ENCODE data around the gene OLFML2A. TPM values are rescaled to one million over a fixed set of nuclear protein-coding genes. Genes with fewer than 3 reads are reported as not detected.

OLFML2A gene
- total RNA-seq, 6 experiments from 2014 or later: 0.12 to 0.74 (median 0.40) TPM

DNA sequence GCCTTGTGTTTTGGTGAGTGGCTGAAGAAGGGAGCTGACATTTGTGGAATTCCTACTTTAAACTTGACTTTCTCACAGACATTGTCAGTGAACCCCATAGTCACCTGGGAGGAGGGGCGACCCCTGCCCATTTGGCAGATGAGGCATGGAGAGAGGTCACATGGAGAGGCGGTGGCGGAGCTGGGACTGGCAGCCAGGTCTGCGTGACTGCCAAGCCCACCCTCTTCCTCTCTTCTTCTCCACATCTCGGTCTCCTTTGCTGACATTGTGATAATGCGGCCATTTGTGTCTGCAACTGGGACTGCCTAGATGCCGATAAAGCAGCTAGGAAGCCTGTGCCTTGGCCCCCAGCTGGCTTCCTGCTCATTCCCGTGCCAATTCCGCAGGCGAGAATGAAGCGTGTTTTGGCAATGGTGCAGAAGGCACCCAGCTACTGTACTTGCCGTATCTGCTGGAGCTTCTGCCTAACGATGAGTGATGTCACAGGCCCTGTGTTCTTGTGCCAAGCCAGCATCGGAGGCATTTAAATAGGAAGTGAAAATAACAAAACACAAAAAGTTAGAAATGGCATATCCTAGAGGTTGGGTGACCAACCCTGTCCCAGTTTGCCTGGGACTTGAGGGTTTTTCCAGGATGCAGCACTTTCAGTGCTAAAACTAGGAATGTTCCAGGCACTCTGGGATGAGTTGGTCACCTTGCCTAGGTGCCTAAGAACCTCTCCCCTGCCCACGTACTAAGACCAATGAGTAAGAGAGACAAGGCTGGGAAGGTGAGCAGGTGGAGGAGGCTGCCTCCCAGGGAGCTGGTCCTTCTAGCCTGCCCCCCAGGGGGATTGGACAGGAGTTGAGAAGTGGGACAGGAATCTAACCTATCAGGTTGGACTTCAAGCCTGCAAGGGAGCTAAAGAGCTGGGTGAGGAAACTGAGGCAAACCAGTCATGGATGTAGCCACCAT is 23.6 kb downstream of the OLFML2A start:
- H3K27ac ChIP-seq: no peak overlapping the region
- no peaks in the 10 kb centered on the region for H3K27me3 ChIP-seq
- no peak overlapping the region for H3K4me3 ChIP-seq
- peak; percentile 22 to 69 (median 47) for ATAC-seq
- DNase-seq: no peak
- WGBS (ENCODE audit: insufficient coverage, low coverage, low lambda C conversion rate, missing lambda C conversion rate): 48% methylated on average over 14 of the region's 15 CpGs
- H3K36me3 ChIP-seq: no peaks in the 10 kb centered on the region
- TF ChIP-seq, protein P1, sequence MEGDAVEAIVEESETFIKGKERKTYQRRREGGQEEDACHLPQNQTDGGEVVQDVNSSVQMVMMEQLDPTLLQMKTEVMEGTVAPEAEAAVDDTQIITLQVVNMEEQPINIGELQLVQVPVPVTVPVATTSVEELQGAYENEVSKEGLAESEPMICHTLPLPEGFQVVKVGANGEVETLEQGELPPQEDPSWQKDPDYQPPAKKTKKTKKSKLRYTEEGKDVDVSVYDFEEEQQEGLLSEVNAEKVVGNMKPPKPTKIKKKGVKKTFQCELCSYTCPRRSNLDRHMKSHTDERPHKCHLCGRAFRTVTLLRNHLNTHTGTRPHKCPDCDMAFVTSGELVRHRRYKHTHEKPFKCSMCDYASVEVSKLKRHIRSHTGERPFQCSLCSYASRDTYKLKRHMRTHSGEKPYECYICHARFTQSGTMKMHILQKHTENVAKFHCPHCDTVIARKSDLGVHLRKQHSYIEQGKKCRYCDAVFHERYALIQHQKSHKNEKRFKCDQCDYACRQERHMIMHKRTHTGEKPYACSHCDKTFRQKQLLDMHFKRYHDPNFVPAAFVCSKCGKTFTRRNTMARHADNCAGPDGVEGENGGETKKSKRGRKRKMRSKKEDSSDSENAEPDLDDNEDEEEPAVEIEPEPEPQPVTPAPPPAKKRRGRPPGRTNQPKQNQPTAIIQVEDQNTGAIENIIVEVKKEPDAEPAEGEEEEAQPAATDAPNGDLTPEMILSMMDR (IDR thresholded peaks at IDR 0.05): no peak
- no peak for TF ChIP-seq POLR2A (IDR thresholded peaks at IDR 0.05)
- no peaks in the 10 kb centered on the region for H3K4me1 ChIP-seq
- intact Hi-C loops (cut with DNase I): no loop called here
- H3K9me3 ChIP-seq: no peaks in the 10 kb centered on the region

DNA sequence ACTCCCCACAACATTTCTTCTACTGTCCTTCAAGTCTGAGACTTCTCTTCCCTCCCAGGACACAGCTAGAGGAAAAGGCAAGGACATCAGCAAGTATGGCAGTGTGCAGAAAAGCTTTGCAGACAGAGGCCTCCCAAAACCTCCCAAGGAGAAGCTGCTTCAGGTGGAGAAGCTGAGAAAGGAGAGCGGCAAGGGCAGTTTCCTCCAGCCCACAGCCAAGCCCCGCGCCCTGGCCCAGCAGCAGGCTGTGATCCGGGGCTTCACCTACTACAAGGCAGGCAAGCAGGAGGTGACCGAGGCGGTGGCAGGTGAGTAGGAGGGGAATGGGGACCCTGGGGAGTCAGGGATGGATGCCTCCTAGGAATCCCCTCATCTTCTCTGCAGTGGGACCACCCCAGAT is 24.4 kb downstream of the OLFML2A start:
- Histone ChIP-seq H3K36me3 (no peaks in the 10 kb centered on the region), H3K4me1 (no peaks in the 10 kb centered on the region), H3K27me3 (no peaks in the 10 kb centered on the region), H3K9me3 (no peaks in the 10 kb centered on the region), H3K4me3 (no peak overlapping the region), H3K27ac (no peak overlapping the region)
- WGBS (ENCODE audit: insufficient coverage, low coverage, low lambda C conversion rate, missing lambda C conversion rate): 87% methylated on average over 3 of the region's 6 CpGs
- TF ChIP-seq, protein P1 (IDR thresholded peaks at IDR 0.05): no peak
- no peak for TF ChIP-seq POLR2A (IDR thresholded peaks at IDR 0.05)
- intact Hi-C loops (cut with DNase I): no loop called here
- DNase-seq (no peak), ATAC-seq (no peak)

DNA sequence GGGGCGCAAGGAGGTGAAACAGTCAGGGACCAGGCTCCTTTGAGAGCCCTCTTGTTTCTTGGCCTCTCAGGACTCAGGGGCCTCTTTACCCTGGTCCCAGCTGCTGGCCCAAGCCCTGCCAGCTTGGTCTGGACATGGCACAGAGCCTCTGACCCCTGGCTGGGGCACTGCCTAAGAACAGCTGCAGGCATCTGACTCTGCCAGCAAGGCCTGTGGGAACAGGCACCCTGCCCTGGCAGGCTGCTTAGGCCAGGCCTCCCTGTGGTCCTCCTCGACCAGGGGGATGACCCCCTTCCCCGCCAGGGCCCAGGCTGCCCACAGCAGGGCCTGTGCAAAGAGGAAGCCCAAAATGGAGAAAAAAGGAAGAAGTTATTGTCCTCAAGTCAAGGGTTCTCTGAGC is 25.5 kb downstream of the OLFML2A start:
- Histone ChIP-seq H3K27me3 (no peaks in the 10 kb centered on the region), H3K27ac (no peak overlapping the region), H3K4me1 (no peaks in the 10 kb centered on the region), H3K9me3 (no peaks in the 10 kb centered on the region), H3K36me3 (no peaks in the 10 kb centered on the region), H3K4me3 (no peak overlapping the region)
- ATAC-seq (peak in 1 of 4 donors; percentile 17), DNase-seq (no peak)
- TF ChIP-seq POLR2A (IDR thresholded peaks at IDR 0.05): no peak
- TF ChIP-seq, protein P1 (IDR thresholded peaks at IDR 0.05): no peak
- 33% methylated on average over 3 of the region's 3 CpGs for WGBS (ENCODE audit: insufficient coverage, low coverage, low lambda C conversion rate, missing lambda C conversion rate)
- intact Hi-C loops (cut with DNase I): no loop called here

DNA sequence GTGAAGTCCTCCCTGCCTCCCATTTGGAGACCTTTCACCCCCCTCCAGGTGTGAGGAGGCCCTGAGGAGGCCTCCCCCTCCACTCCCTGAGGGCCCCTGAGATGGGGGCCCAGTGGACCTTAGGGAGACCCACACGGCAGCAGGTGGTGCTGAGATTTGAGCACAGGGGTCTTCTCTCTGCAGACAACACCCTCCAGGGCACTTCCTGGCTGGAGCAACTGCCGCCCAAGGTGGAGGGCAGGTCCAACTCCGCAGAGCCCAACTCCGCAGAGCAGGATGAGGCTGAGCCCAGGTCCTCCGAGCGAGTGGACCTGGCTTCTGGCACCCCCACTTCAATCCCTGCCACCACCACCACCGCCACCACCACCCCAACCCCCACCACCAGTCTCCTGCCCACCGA is 27.0 kb downstream of the OLFML2A start:
- no peak overlapping the region for H3K27ac ChIP-seq

More for the DNA sequence above, 27.0 kb downstream of the OLFML2A start:
- Histone ChIP-seq H3K9me3 (no peaks in the 10 kb centered on the region), H3K27me3 (no peaks in the 10 kb centered on the region), H3K4me3 (no peak overlapping the region), H3K4me1 (no peaks in the 10 kb centered on the region), H3K36me3 (no peaks in the 10 kb centered on the region)
- ATAC-seq: no peak
- DNase-seq: no peak
- WGBS (ENCODE audit: insufficient coverage, low coverage, low lambda C conversion rate, missing lambda C conversion rate): no CpG with 5 or more reads among the region's 8 CpGs
- TF ChIP-seq, protein P1 (IDR thresholded peaks at IDR 0.05): no peak
- no peak for TF ChIP-seq POLR2A (IDR thresholded peaks at IDR 0.05)
- intact Hi-C loops (cut with DNase I): no loop called here
